Activated CD4-positive, alpha-beta T cell treated with anti-CD3 and anti-CD28 coated beads, Interleukin-2, amount 50 U/mL, for 24 hours (primary cell): ENCODE data around the gene ADD3.

ENCODE experiments used
- DNase-seq, 2 donors: peaks; one replicate each; pipeline ENCODE4 v3.0.0-alpha.2; 2020; ENCODE audit warnings: low read depth in 1 of 2, low spot score in 1 of 2

ADD3 gene

GRCh38 chr10:110144507-110144906 is 136.7 kb downstream of the ADD3 start:
- DNase-seq = no peak

- DNase-seq = no peak
These were observed 140.2 kb downstream of the ADD3 start for GRCh38 chr10:110147961-110148360.

- DNase-seq = no peak
These were observed 141.5 kb downstream of the ADD3 start for GRCh38 chr10:110149259-110149658.

GRCh38 chr10:110150046-110150445 is 142.3 kb downstream of the ADD3 start:
- no peak for DNase-seq

- DNase-seq = no peak
These were observed 143.2 kb downstream of the ADD3 start for GRCh38 chr10:110150981-110151380.

GRCh38 chr10:110151467-110151866 is 143.7 kb downstream of the ADD3 start:
- DNase-seq = no peak

GRCh38 chr10:110151971-110152370 is 144.2 kb downstream of the ADD3 start:
- DNase-seq = no peak

GRCh38 chr10:110153396-110153795 is 145.6 kb downstream of the ADD3 start:
- DNase-seq = no peak

- DNase-seq = no peak
These were observed 148.3 kb downstream of the ADD3 start for GRCh38 chr10:110156046-110156445.

GRCh38 chr10:110158051-110159005 is 150.5 kb downstream of the ADD3 start:
- DNase-seq = no peak

- DNase-seq = no peak
These were observed 152.3 kb downstream of the ADD3 start for GRCh38 chr10:110160081-110160480.

GRCh38 chr10:110160522-110160921 is 152.7 kb downstream of the ADD3 start:
- no peak for DNase-seq

GRCh38 chr10:110162741-110163145 is 155.0 kb downstream of the ADD3 start:
- DNase-seq = no peak

GRCh38 chr10:110163192-110163773 is 155.5 kb downstream of the ADD3 start:
- DNase-seq = no peak

- DNase-seq = no peak
These were observed 156.1 kb downstream of the ADD3 start for GRCh38 chr10:110163841-110164240.

- no peak for DNase-seq
These were observed 157.5 kb downstream of the ADD3 start for GRCh38 chr10:110165239-110165638.

- DNase-seq = no peak
These were observed 159.4 kb downstream of the ADD3 start for GRCh38 chr10:110167149-110167548.

GRCh38 chr10:110168601-110169481 is 161.1 kb downstream of the ADD3 start:
- DNase-seq = no peak

- DNase-seq = no peak
These were observed 161.8 kb downstream of the ADD3 start for GRCh38 chr10:110169586-110169985.

GRCh38 chr10:110170142-110170971 is 162.6 kb downstream of the ADD3 start:
- no peak for DNase-seq

GRCh38 chr10:110171032-110171431 is 163.2 kb downstream of the ADD3 start:
- no peak for DNase-seq
